ENCODE results near the gene CERS6. TPM values are rescaled to one million over a fixed set of nuclear protein-coding genes. Genes with fewer than 3 reads are reported as not detected.
A peak's percentile ranks its signal among the peaks of the same experiment; 100 is the strongest.

The CERS6 gene
- total RNA-seq, 1 experiment from 2014 or later = 30.3 TPM

- Histone ChIP-seq H3K4me3 (ENCODE audit: low read depth in 2 of 2, low read length in 2 of 2) (no peak overlapping the region), H3K36me3 (ENCODE audit: control insufficient read depth, insufficient read depth, low read length) (no peaks in the 10 kb centered on the region), H3K4me1 (ENCODE audit: control insufficient read depth, insufficient read depth, low read length) (no peaks in the 10 kb centered on the region), H3K27ac (ENCODE audit: low read length) (no peak overlapping the region), H3K27me3 (ENCODE audit: control insufficient read depth, insufficient read depth, low read length) (no peaks in the 10 kb centered on the region), H3K9me3 (ENCODE audit: control insufficient read depth, insufficient read depth, low read depth, low read length) (no peaks in the 10 kb centered on the region)
- in situ Hi-C loops (cut with HindIII; ENCODE audit: low pct_unique_long_range_greater_than_20kb, low sequenced_read_pairs) = no loop called here
- no peak for ATAC-seq
- DNase-seq (ENCODE audit: low read depth, low spot score) = no peak
- intact Hi-C loops (cut with micrococcal nuclease; ENCODE audit: unreplicated experiment) = no loop called here
- CTCF ChIA-PET = no interaction called here
- TF ChIP-seq POLR2AphosphoS5 (IDR thresholded peaks at IDR 0.05; ENCODE audit: low read depth, low read length) = no peak
- no peak for TF ChIP-seq REST (IDR thresholded peaks at IDR 0.05; ENCODE audit: insufficient read depth in 1 of 2, low read depth in 2 of 2, low read length in 1 of 2)
- TF ChIP-seq SIN3A (IDR thresholded peaks at IDR 0.05; ENCODE audit: borderline replicate concordance, insufficient read depth, low read depth, low read length) = no peak
- peak; percentile 30 for TF ChIP-seq CTCF (IDR thresholded peaks at IDR 0.05)
- no peak for TF ChIP-seq TCF7L2 (IDR thresholded peaks at IDR 0.05; ENCODE audit: low read depth, low read length)
- no TSS peak for BruUV-seq (replicated peaks)
- POLR2A ChIA-PET = no interaction called here
These were observed 158.3 kb downstream of the CERS6 start for GRCh38 chr2:168614172-168615018.

GRCh38 chr2:168620554-168620953, 164.5 kb downstream of the CERS6 start:
- DNase-seq (ENCODE audit: low read depth, low spot score) (no peak), ATAC-seq (no peak)
- ChIA-PET POLR2A (no interaction called here), CTCF (no interaction called here)
- no peak for TF ChIP-seq REST (IDR thresholded peaks at IDR 0.05; ENCODE audit: insufficient read depth in 1 of 2, low read depth in 2 of 2, low read length in 1 of 2)
- no peak for TF ChIP-seq POLR2AphosphoS5 (IDR thresholded peaks at IDR 0.05; ENCODE audit: low read depth, low read length)
- no peak for TF ChIP-seq SIN3A (IDR thresholded peaks at IDR 0.05; ENCODE audit: borderline replicate concordance, insufficient read depth, low read depth, low read length)
- TF ChIP-seq TCF7L2 (IDR thresholded peaks at IDR 0.05; ENCODE audit: low read depth, low read length) = no peak
- TF ChIP-seq CTCF (IDR thresholded peaks at IDR 0.05) = no peak
- no peak overlapping the region for H3K4me3 ChIP-seq (ENCODE audit: low read depth in 2 of 2, low read length in 2 of 2)
- intact Hi-C loops (cut with micrococcal nuclease; ENCODE audit: unreplicated experiment) = no loop called here
- in situ Hi-C loops (cut with HindIII; ENCODE audit: low pct_unique_long_range_greater_than_20kb, low sequenced_read_pairs) = no loop called here
- H3K9me3 ChIP-seq (ENCODE audit: control insufficient read depth, insufficient read depth, low read depth, low read length) = no peaks in the 10 kb centered on the region
- BruUV-seq (replicated peaks) = no TSS peak
- no peaks in the 10 kb centered on the region for H3K4me1 ChIP-seq (ENCODE audit: control insufficient read depth, insufficient read depth, low read length)
- H3K36me3 ChIP-seq (ENCODE audit: control insufficient read depth, insufficient read depth, low read length) = no peaks in the 10 kb centered on the region
- no peak overlapping the region for H3K27ac ChIP-seq (ENCODE audit: low read length)
- no peaks in the 10 kb centered on the region for H3K27me3 ChIP-seq (ENCODE audit: control insufficient read depth, insufficient read depth, low read length)
